Activated T-cell treated with anti-CD3 and anti-CD28 coated beads for 1 hour (primary cell): ENCODE measurements around the gene HCRT.
"Not testable (repeated sequence)": the region's sequence is repeated elsewhere in the genome, so short reads cannot be mapped to it uniquely, and the experiment has no call there.

Experiments
- DNase-seq: peaks from one replicate; pipeline ENCODE4 v3.0.0-alpha.2; 2020; ENCODE audit warnings: low read depth

Gene HCRT

DNA sequence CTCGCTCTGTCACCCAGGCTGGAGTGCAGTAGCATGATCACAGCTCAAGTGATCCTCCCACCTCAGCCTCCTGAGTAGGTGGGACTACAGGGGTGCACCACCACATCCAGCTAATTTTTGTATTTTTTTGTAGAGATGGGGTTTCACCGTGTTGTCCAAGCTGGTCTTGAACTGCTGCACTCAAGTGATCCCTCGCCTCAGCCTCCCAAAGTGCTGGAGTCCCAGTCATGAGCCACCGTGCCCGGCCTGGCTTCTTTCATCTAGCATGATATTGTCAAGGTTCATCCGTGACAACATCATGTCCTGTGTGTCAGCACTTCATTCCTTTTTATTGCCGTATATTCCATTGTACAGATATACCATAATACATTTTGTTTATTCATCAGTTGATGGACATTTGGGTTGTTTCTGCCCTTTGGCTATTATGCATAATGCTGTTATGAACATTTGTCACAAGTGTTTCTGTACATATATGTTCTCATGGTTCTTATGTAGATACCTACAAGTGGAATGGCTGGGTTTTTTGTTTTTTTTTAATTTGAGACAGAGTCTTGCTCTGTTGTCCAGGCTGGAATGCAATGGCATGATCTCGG is 12.4 kb upstream of the HCRT start:
- no peak for DNase-seq

DNA sequence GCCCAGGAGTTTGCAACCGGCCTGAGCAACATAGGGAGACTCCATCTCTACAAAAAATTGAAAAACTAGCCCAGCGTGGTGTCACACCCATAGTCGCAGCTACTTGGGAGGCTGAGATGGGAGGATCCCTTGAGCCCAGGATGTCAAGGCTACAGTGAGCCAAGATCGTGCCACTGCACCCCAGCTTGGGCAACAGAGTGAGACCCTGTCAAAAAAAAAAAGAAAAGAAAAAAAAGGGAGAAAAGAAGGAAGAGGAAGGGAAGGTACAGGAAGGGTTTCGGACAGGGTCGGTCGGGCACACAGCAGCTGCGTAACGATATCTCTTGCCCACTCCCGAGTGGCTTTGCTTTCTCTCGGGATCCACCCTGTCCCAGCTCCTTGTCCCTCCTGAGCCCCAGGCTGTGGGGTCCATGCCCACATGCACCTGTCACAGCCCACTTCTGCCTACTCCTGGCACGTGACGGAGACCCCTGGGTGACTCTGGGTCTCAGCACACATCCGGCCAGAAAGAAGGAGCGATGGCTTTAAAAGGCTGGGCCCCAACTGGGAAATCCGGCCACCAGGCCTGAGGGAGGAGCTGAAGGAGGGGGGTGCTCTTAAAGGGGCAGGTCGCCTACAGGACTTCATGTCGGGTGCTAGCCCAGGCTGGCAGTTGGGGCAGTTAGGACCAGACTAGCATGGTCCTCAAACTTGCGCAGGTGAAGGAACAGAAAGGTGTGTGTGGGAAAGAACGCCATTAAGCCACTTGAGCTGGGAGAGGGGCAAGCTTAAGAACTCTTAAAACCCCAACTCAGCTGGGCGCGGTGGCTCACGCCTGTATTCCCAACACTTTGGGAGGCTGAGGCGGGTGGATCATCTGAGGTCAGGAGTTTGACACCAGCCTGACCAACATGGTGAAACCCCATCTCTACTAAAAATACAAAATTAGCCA is 9.0 kb upstream of the HCRT start, which contains the start of gene GHDC:
Gene GHDC (minus strand): TSS at position 526 of the 931 bp plus-strand sequence. CDS start 913 bp downstream, outside the sequence.
- DNase-seq, result peak; percentile 60

DNA sequence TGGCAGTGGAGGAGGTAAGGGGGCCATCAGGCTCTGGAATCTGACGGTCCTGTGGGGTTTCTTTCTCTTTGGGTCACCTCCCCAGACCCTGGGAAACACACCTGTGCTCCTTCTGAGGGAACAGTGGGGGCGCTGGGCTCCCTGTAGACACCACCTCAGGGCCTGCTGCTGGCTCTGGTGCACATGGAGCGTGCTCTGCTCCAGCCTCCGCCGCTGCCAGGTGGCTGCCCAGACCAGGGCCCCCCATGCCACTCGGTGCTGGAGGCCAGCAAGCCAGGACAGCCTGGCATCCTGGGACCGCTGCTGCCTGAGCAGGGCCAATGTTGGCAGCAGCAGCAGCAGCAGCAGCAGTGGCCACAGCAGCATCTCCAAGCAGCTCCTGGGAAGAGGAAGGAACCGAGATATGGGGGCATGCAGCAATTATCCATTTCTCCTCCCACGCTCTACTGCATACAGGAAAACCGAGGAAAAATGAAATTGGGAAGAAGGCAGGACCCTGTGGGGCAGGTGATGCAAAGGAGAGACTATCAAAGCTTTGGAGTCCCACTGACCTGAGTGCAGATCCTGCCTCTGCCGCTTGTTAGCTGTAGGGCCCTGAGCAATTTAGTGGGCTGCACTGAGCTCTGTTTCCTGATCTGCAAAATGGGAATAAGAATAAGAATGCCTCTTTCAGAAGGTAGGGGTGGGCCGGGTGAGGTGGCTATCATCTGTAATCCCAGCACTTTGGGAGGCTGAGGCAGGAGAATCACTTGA is 8.1 kb upstream of the HCRT start:
- DNase-seq, result no peak

DNA sequence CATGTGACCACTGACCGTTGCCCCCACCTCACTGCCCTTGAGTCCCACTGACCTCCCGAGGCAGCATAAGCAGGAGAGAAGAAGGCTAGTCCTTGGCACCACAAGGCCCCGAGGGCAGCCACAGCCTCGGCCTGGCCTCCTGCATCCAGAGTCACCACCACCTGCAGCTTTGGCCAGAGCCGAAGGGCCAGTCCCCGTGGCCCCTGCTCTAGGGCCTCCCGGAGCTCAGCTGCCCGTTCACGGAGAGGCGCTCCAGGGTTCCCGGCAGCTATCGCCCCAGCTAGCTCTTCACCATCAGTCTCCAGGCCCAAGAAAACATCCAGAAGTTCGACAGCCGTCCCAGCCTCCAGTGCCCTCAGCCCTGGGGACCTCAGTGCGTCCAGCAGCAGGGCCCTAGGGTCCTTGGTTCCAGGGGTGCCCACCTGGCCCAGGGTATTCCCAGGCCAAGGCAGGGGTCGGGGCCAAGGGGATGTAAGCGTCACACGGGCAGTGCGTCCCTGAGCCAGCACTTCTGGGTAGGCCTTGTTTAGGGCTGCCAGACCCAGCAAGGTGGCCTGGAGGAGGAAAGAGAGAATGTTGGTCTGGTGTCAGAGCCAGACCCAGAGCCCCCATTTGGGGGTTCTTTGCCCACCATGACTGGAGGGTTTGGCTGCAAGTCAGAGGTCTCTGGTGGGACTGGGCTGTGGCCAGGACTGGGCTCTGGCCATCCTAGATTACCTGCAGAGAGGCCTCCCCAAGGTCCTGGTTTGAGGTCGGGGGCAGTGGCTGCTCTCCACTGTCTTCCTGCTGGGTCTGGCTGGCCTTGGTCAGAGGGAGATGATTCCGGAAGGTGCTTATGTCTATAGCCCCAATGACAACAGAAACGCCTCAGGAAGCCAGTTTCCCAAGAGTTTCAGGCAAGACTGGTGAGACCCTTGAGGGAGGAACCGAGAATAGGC is 7.2 kb upstream of the HCRT start:
- DNase-seq, result no peak

DNA sequence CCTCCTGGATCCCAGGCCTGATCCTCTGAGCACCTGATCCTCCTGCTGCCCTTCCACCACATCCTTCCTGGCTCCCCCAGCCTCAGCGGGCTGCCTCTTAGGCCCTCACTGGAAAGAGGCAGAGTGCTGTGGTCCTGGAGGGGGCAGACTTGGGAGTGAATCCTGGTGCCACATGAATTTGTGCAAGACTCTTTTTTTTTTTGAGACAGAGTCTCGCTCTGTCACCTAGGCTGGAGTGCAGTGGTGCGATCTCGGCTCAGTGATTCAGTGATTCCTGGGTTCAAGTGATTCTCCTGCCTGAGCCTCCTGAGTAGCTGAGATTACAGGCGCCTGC is 6.0 kb upstream of the HCRT start:
- DNase-seq, result no peak

DNA sequence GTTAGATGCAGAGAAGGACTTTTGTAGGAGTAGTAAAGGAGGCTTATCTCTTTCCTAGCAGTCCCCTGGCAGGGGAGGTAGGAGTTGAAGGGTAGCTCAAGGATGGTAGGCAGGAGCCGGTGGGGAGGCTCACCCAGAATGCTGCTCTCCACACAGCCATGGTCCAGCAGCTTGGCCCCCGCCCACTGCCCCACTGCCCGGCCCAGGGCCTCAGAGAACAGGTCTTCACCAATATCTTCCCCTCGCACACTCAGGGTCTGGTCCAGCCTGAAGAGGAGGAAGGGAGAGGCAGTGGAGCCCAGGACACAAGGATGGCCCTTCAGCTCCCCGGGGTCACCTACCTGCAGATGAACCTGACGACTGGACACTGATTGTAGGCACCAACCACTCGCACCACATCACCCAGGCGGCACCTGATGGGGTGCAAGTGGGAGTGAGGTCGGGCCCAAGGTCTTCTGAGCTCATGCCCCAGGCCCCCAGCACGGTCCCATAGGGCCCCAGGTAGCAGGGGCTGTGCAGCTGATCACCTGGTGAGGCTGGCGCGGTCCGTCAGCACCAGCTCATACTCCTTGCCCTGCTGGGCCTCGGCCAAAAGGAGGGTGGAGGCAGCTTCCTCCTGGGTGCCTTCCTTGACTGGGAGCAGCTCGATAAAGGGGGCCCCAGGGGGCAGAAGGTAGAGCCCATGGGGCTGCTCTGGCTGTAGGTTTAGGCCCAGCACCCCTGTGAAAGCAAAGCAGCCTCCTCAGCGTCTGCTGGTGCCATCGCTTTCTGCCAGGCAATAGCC is 5.4 kb upstream of the HCRT start:
- DNase-seq, result no peak

DNA sequence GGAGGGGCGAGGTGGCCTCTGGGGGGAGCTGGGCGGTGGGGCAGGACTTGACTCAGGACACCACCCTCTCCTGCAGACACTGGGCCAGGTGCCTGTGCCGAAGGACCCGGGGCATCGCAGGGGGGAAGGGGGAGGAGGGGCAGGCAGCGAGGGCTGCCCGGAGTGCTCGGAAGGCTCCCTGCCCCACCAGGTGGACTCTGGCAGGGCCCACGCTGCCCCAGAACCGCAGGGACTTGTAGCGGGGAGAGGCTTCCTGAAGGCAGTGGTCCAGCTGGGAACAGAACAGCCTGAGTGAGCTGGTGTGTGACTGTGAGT is 4.4 kb upstream of the HCRT start:
- no peak for DNase-seq

DNA sequence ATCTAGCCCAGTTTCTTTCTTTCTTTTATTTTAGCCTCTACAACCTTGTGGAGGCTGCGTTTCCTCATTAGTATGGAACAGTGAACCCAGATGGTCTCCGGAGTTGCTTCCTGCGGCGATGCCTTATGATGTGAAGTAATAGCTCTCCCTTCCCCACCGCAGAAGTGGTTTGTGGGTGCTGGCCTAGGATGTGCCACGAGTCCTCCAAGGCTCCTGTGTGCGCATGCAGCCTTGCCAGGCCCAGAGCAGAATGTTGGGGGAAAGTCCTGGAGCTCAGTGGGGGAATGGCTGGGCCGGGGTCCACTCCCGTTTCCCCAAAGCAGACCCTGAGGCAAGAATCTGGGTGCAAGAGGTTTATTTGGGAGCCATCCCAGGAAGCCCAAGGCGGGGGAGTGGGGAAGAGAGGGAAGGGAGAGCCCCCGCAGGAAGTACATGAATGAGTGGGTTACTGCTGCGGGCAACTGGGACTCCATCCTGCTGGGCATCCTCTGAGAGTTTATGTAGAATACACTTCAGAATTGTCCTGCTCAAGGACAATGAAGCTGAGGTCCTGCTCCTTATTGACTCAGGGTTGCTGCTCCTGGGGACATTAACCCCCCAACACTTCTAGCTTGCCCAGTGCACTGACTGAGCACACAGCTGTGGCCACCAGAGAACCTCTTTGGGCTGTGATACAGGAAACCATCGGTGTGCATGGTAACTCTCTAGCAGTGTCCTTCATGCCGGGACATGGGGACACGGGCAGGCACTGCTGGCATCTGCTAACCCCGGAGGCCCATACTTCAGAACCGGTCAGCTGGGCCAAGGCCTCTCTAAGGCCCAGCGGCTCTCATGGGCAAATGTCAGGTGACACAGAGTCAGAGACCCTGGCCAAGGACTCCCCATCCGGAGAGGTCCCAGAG is 3.7 kb upstream of the HCRT start:
- no peak for DNase-seq

DNA sequence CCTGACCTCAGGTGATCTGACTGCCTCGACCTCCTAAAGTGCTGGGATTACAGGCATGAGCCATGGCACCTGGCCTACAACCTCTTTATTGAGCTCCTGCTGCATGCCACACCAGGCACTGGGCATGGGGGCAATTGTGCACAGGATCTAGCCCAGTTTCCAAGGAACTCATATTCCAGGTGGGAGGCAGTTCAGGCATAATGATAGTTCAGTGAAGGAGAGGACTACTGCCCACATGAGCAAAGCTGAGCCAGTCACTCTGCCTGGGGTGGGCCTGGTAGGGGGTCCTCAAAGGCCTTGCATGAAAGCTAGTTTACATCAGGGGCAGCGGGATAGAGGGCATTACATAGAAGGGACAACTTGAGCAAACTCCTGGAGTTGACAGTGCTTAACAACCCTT is 2.6 kb upstream of the HCRT start:
- DNase-seq, result no peak

DNA sequence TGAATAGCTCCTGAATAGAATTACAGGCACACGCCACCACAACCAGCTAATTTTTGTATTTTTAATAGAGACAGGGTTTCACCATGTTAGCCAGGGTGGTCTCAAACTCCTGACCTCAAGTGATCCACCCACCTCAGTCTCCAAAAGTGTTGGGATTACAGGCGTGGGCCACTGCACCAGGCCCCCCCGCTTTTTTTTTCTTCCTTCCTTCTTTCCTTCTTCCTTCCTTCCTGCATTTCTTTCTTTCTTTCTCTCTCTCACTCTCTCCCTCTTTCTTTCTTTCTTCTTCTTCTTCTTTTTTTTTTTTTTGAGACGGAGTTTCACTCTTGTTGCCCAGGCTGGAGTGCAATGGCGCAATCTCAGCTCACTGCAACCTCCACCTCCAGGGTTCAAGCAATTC is 939 bp upstream of the HCRT start:
- DNase-seq, result not testable (repeated sequence)

DNA sequence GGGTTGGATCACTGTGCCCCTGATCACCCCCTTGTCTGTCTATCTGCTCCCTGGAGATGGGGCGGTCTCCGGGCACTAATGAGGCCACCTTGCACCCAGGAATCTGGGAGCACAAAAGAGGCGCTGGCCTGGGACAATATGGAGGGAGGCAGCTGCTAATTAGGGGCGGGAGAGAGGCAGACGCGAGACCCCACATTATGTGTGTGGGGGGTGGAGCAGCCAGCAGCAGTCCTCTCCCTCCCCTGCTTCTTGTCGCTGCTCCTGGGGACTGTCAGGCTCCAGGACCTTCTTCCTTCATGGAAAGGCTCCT is 324 bp upstream of the HCRT start:
- no peak for DNase-seq

DNA sequence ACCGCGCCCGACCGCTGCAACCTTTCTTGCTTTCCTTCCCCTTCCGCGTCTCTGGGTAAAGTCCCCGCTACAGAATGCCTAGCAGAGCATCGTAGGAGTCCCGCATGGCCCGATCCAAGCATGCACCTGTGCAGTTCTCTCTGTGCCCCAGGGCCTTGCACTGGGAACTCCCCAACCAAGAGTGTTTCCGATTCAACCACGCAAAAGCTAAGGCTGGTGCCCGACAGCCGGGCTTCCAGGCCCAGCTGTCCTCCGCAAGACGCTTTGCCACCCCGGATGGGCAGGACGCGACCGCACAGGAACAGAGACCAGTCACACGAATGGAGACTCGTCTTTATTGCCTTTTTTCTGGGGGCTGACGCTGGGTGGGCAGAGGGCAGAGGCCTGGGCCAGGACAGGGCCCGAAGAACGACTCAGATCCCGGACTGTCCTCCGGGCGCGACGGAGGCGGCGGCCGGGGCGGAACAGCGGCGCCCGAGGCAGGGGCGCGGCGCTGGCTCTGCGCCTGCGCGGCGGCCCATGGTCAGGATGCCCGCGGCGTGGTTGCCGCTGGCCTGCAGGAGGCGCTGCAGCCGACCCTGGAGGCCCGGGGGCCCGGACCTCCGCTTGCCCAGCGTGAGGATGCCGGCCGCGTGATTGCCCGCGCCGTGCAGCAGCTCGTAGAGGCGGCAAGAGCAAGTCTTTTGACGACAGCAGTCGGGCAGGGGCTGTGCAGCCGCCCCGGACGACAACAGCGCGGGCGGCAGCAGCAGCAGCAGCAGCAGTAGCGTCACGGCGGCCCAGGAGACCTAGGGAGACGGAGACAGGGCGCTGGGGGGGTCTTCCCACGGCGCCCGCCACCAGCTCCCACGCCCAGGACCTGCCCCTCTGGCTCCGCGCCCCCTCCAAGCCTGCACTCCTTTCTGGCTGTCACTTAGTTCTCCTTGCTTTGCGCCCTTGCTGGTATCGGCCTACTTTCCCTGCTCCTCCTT is 1.2 kb downstream of the HCRT start:
- DNase-seq, result peak; percentile 69

DNA sequence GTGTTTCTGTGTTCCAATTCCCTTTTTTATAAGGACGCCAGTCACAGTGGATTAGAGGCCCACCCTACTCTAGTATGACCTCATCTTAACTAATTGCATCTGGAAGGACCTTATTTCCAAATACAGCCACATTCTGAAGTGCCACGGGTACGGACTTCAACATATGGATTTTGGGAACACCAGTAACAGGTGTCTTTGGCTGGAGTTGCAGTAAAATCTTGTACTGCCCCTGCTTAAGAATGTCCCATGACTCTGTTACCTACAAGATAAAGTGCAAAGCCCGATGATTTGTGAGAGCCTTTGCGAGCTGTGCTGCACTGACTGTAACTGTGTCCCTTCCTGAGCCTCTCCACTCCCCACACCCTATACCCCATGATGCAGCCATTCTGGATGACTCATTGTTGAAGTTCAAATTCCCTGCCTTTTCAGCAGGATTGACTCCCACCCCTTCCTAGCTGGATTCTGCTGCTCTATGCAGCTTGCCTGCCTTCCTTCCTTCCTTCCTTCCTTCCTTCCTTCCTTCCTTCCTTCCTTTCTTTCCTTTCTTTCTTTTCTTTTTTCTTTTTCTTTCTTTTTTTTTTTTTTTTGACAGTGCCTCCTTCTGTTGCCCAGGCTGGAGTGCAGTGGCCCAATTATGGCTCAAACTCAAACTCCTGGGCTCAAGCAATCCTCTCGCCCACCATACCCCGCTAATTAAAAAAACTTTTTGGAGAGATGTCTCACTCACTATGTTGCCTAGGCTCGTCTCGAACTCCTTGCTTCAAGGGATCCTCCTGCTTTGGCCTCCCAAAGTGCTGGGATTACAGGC is 2.1 kb downstream of the HCRT start:
- no peak for DNase-seq

DNA sequence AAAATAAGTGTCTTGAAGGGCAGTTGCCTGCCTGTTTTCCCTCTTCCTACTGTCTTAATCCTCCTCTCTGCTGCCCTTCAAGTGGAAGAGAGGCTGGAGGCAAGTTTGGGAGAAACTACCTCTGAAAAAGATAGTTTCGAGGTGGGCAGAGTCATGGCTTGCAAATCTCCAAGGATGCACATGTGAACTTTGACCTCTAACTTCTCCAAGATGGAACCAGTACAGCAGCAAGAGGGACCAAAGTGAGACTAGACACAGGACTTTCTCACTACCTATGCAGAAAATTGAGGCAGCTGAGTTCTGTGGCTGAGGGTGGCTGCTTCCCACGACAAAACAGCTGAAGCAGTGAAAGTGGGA is 3.4 kb downstream of the HCRT start:
- no peak for DNase-seq

DNA sequence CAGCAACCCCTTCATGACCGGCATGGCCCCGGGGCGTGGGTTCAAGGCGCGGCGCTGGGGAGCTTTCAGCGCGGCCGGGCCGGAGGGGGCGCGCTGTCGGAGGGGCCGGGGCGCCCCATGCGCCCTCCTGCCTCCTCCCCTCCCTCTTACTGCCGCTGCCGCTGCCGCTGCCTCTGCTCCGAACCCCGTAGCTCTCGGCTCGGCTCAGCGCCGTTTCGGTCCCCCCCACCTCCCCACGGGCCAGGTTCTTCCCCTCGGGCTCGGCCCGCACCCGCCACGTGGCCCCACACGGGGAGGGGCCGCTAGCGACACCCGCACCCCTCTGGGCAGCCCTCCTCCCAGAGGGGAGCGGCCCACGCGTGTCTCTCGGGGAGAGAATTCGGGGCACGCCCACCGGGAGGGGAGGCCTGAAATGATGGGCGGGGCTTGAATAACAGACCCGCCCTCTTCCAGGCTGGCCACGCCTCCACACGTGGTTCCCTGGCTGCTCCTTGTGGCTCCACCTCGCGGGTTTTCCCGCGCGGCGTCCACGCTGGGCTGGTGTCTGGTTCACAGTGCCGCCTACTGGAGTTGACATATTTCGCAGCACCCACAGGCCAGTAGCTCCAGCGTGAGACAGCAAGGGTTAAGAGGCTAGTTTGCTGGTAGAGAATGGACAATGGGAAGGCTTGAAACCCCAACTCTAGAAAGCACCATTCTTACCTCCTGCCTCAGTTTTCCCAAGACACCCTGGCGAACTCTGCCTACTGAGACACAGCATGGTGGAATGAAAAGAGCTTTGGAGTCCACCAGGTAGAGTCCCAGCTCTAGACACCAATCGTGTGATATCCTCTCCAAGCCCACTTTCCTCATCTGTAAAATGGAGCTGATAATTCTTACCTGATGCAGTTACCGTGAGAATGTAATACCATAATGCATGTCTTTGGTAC is 4.1 kb downstream of the HCRT start, which contains the start of gene KCNH4:
Gene KCNH4 (minus strand): TSS at position 221 of the 929 bp plus-strand sequence. CDS start 197 bp downstream, at position 24.
- DNase-seq, result peak; percentile 70

DNA sequence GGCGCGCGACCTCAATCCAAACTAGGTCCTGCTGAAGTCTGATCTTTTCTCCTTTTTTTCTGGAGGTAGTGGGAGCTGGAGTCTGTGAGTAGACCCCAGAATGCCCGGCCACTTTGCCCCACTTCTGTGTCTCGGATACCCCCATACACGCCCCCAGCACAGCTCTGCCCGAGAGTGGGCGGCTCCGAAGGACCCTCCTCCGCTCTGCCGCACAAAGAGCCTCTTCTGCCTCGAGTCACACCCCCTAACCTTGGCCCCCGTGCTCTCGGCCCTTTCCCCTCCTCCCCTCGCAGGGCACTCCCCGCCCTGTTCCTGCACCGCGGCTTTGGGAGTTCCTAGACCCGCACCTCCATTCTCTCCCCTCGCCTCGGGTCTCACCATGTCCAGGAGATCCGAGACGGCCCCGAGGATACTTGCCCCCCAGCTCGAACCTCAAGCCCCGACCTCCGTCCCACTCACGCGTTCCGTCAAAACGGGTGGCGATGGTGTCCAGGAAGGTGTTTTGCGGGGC is 4.8 kb downstream of the HCRT start:
- no peak for DNase-seq

DNA sequence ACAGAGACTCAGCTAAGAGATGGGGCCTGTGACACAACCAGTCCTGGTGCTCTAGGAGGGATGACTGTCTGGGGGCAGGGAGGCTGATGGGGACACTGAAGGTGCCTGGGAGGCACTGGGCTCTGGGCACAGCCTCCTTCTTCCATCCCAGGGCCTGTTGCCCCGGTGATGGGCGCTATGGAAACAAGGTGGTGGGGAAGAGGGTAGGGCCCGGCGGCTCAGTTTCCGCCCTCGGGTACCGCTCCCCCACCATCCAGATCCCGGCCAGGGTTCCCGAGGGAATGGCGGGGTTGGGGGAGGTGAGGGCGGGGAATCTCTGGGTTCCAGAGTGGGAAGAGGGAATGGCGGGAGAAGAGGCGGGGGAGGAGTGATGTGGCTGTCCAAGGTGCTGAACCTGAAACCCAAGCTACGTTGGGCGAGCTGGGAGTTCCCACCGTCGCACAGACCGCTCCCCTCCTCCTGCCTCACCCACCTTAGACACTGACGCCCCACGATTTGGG is 5.3 kb downstream of the HCRT start:
- DNase-seq, result peak; percentile 20
